Ramos (cell line): ENCODE measurements around the gene RASAL1.

ENCODE experiments used
- in situ Hi-C: fragments of 300-500 bp; cut with MboI; formaldehyde crosslinking; loops from one replicate; pipeline ENCODE4 v1.14.3; 2022; ENCODE audit warnings: low sequenced_read_pairs; ENCODE audit not compliant: unreplicated experiment

The RASAL1 gene

GRCh38 chr12:113086249-113087164 is 49.1 kb downstream of the RASAL1 start:
- in situ Hi-C loops: no loop called here

DNA sequence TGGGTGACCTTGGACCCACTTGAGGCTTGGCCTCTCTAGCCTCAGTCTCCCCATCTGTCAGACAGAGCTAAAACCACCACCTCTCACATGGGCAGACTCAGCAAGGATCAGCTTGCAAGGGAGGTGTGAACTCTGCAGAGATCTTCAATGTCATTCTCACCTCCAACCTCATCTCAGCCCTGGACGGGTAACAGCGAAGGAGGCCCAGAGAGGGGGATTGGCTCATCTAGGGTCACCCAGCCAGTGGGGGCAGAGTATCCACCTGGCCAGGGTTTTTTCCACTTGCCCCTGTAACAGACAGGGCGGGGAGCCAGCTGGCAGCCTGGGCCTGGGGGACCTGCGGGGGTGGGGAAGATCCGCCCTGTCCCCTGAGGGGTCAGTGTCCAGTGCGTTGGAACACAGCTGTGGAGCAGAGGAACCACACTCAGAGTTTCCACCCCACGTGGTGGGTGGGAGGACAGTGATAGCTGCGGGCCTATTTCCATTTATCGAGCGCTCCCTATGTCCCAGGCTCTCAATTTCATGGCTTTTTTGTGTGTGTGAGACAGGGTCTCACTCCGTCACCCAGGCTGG is 51.6 kb downstream of the RASAL1 start:
- in situ Hi-C loops: no loop called here

DNA sequence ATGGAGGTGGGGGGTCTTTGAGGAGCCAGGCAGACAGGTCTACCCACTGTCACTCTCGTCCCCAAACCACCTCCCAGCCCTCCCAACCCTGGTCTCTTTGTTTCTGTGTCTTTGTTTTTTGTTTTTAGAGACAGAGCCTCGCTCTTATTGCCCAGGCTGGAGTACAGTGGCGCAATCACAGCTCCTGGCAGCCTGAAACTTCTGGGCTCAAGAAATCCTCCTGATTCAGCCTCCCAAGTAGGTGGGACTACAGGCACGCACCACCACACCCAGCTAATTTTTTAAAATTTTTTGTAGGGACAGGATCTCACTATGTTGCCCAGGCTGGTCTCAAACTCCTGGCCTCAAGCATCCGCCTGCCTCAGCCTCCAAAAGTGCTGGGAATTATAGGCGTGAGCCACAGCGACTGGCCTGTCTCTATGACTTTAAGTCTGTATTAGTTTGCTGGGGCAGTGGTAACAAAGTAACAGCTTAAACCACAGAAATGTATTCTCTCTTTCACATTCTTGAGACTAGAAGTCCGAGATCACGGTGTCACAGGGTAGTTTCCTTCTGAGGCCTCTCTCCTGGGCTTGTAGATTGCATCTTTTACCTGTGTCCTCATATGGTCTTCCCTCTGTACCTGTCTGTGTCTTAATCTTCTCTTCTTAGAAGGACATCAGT is 52.9 kb downstream of the RASAL1 start:
- in situ Hi-C loops: no loop called here

DNA sequence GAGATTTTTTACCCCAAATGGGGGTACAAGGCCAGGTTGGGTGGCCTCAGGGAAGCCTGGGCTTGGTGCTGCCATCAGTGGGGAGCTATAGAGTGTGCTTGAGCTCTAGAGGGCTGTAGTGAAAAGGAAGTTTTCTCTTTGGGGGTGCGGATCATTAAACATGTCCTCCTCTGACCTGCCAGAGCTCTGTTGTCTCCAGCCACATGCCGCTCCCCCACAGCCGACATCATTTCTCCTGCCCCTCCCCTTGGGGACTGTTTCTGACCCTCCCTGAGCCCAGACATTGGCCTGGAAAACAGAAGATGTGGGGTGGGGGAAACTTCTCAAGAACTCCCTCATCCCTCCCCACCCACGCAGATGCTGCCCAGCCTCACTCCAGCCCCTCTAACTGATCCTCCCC is 53.7 kb downstream of the RASAL1 start:
- in situ Hi-C loops: no loop called here

- in situ Hi-C loops: no loop called here
These were observed 57.7 kb downstream of the RASAL1 start for GRCh38 chr12:113077859-113078255.

- in situ Hi-C loops: no loop called here
These were observed 58.3 kb downstream of the RASAL1 start for GRCh38 chr12:113077057-113077858.

- in situ Hi-C loops: no loop called here
These were observed 60.4 kb downstream of the RASAL1 start for GRCh38 chr12:113075137-113075683.

- in situ Hi-C loops: no loop called here
These were observed 62.0 kb downstream of the RASAL1 start for GRCh38 chr12:113073586-113073985.

DNA sequence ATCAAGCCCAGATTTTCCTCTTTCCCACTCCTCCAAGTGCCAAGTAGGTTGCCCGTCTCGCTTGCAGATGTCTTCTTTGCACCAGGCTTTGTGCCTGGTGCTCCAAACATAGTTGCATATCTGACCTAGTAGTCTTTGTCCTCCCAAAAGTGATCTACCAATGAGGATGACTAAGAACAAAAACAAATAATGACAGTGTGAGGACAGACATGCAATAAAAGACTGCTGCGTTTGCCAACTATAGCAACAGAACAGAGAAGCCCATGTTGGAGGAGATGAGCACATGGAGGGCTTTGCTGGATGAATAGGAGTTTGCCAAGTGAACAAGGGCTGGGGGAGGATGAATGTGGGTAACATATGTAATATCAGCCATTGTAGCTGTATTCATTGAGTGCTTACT is 63.4 kb downstream of the RASAL1 start:
- in situ Hi-C loops: no loop called here

- in situ Hi-C loops: no loop called here
These were observed 64.1 kb downstream of the RASAL1 start for GRCh38 chr12:113071135-113072112.

DNA sequence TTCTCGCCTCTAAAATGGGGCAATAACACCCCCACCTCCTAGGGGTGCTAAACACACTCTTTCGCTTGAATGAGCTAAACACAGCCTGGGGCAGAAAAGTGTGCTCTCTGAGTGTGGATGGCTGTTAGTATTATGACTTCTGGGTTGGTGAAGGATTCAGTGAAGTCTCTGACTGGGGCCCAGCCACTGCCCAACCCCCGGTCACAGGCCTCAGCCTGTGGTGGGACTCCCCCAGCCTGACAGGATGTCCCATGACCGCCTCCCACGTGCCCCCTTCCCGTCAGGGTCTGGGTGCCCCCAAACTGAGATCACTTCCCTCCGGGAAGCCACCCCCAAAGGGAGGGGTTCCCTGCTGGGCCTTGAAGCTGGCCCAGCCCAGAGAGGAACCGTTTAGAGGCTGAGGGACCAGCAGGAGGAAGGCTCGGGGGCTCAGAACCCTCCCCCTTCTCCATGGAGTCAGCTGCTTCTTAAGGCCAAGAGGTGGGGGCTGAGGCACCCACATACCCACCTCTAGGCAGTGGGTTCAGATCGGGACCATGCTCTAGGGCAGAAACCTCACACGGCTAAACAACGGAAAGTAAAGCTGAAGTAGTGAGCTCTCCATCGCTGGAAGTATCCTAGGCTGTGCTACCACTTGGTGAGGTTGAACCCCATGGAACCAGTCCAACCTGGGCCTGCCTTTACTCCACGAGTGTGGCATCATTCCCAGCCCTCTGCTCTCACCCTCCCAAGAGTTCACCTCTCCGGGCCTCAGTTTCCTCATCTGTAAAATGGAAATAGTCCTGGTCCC is 65.2 kb downstream of the RASAL1 start:
- in situ Hi-C loops: no loop called here

DNA sequence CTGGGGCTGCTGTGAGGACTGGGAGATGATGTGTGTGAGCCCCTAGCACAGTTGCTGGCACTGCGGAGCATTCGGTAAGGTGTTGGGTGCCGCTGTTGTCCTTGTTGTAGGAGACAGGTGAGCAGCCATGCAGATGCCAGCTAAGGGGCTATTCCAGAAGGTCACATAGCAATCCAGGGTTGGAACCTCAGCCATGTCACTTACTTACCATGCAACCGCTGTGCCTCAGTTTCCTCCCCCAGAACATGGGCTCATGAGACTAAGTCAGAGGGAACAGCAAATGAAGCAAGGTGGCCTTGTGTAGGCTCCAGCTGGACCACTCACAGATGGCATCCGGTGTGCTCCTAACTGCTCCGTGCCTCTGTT is 65.8 kb downstream of the RASAL1 start:
- in situ Hi-C loops: no loop called here

DNA sequence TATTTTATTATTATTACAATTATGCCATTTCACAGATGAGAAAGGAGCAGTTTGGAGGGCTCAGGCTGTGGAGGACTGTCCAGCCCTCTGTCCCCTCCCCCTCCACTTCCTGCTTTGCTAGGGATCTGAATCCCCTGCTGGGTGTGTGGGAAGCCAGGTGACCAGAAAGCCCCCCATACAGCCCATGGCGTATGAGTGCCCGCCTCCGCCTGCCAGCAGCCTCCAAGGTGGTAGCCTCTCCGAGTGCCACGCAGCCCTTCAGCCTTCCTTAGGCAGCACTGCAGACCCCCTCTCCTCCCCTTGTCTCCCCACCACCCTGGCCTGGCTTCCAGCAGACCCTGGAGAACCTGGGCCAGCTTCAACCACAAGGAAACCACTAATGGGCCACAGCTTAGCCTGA is 66.4 kb downstream of the RASAL1 start:
- in situ Hi-C loops: no loop called here

DNA sequence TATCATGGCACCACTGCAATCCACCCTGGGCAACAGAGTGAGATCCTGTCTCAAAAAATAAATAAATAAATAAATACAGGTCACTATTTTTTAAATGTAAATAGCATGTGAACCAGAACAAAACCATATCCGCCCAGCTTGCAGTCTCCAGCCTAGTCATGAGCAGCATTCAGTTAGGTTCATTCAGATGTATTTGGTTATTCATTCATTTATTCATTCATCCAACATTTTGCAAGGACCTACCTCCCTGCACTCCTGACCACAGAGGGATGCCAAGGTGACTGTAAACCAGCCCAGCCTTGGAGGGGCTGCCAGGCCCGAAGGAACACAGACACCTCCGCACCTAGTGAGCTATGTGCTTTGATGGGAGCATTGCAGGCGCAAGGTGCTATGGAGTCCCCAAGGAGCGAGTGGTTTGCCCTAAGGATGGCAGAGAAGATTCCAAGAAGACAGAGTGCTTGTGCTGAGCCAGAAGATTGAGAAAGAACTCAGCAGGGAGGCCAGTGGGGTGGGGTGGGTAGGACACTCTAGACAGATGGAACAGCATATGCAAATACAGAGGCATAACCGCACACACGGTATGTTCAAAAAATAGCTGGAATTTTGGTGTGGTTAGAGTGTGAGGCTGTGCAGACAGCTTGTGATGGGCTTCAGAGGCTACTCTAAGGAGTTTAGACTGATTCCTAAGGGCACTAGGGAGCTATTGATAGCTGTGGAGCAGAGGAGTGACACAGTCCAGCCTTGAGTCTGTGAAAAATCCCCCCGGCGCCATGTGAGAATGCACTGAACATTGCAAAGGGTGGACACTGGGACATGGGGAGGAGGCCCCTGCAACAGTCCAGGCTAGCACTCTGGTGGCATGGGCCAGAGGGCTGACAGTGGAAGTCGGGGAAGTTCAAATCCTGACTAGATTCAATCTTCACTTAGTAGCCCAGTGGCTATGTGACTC is 67.3 kb downstream of the RASAL1 start:
- in situ Hi-C loops: no loop called here

DNA sequence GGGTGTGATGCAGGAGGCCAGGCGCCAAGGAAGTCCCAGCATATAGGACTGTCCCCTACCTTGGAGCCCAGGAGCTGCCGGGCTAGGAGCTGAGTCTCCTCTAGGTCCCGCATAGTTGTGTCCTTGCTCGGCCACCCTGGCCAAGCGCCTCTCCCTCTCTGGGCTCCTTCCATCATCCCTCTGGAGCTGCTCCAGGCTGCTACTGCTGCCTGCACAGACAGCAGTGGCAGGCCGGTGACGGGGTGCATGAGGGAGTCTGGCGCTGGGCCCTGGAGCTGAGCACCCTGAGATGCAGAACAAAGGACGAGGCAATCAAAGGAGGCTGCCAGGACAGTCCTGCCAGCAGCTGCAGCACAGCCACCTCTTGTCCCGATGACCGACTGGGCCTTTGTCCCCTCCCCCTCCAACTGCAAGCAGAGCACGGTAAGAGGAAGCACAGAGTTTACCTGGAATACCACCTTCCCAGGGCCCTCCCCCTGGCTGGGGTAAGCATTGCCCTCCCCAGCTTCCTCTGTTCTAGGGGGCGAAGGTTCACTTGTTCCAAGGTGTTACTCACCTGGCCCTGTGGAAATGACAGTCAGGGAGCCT is 68.7 kb downstream of the RASAL1 start:
- in situ Hi-C loops: no loop called here

GRCh38 chr12:113065126-113066007 is 70.2 kb downstream of the RASAL1 start:
- in situ Hi-C loops: no loop called here
